ENCODE measurements around the gene CRIM1. TPM values are rescaled to one million over a fixed set of nuclear protein-coding genes. Genes with fewer than 3 reads are reported as not detected.

CRIM1 gene
- total and polyA plus RNA-seq, 2 donors (not counting 1 experiment from before 2014, with no cell fraction given) = 364 to 661 TPM

- Histone ChIP-seq H3K9ac (ENCODE audit: insufficient read depth, low read length) (no peak overlapping the region), H3K27me3 (ENCODE audit: control insufficient read depth, insufficient read depth, low read length) (no peaks in the 10 kb centered on the region), H3K27ac (ENCODE audit: insufficient read depth, low read length) (peak overlapping the region; percentile 41), H4K20me1 (ENCODE audit: control insufficient read depth, extremely low read depth, insufficient read depth, low read length) (no peaks in the 10 kb centered on the region), H3K4me3 (replicated peaks in 1 of 4; ENCODE audit: control extremely low read depth in 1 of 4, insufficient read depth in 1 of 4, low read depth in 3 of 4, low read length in 4 of 4) (no peak overlapping the region), H3K9me3 (ENCODE audit: control insufficient read depth, insufficient read depth, low read depth, low read length) (no peaks in the 10 kb centered on the region), H3K36me3 (ENCODE audit: control insufficient read depth, insufficient read depth, low read length) (peaks cover 10% of the 10 kb centered on the region), H3K79me2 (ENCODE audit: control insufficient read depth, insufficient read depth, low read length) (peaks cover 57% of the 10 kb centered on the region), H2AFZ (ENCODE audit: low read length) (no peak overlapping the region), H3K4me1 (ENCODE audit: control insufficient read depth, extremely low read depth, insufficient read depth, low read length) (peaks cover 69% of the 10 kb centered on the region), H3K4me2 (ENCODE audit: extremely low read depth, insufficient read depth, low read length) (no peak overlapping the region)
- DNase-seq (ENCODE audit: low read depth in 2 of 2) = peak; percentile 44 to 47
- TF ChIP-seq CTCF (conservative IDR thresholded peaks at IDR 0.05 in 1 of 2, IDR thresholded peaks at IDR 0.05 in 1 of 2; ENCODE audit: low read depth in 1 of 2, low read length in 2 of 2) (no peak), EZH2 (IDR thresholded peaks at IDR 0.05; ENCODE audit: low read length, missing control alignments) (no peak)
These were observed 98.1 kb downstream of the CRIM1 start for GRCh38 chr2:36453652-36454051.

GRCh38 chr2:36455011-36455410 lies 99.4 kb downstream of the CRIM1 start:
- Histone ChIP-seq H3K4me1 (ENCODE audit: control insufficient read depth, extremely low read depth, insufficient read depth, low read length) (peaks cover 71% of the 10 kb centered on the region), H3K27ac (ENCODE audit: insufficient read depth, low read length) (peak overlapping the region; percentile 41), H4K20me1 (ENCODE audit: control insufficient read depth, extremely low read depth, insufficient read depth, low read length) (no peaks in the 10 kb centered on the region), H3K36me3 (ENCODE audit: control insufficient read depth, insufficient read depth, low read length) (peaks cover 10% of the 10 kb centered on the region), H3K9me3 (ENCODE audit: control insufficient read depth, insufficient read depth, low read depth, low read length) (no peaks in the 10 kb centered on the region), H3K79me2 (ENCODE audit: control insufficient read depth, insufficient read depth, low read length) (peaks cover 61% of the 10 kb centered on the region), H3K27me3 (ENCODE audit: control insufficient read depth, insufficient read depth, low read length) (no peaks in the 10 kb centered on the region), H2AFZ (ENCODE audit: low read length) (no peak overlapping the region), H3K4me2 (ENCODE audit: extremely low read depth, insufficient read depth, low read length) (no peak overlapping the region), H3K9ac (ENCODE audit: insufficient read depth, low read length) (no peak overlapping the region), H3K4me3 (replicated peaks in 1 of 4; ENCODE audit: control extremely low read depth in 1 of 4, insufficient read depth in 1 of 4, low read depth in 3 of 4, low read length in 4 of 4) (no peak overlapping the region)
- no peak for TF ChIP-seq EZH2 (IDR thresholded peaks at IDR 0.05; ENCODE audit: low read length, missing control alignments)
- TF ChIP-seq CTCF (conservative IDR thresholded peaks at IDR 0.05 in 1 of 2, IDR thresholded peaks at IDR 0.05 in 1 of 2; ENCODE audit: low read depth in 1 of 2, low read length in 2 of 2) = no peak
- DNase-seq (ENCODE audit: low read depth in 2 of 2) = no peak

- Histone ChIP-seq H3K9me3 (ENCODE audit: control insufficient read depth, insufficient read depth, low read depth, low read length) (no peaks in the 10 kb centered on the region), H3K79me2 (ENCODE audit: control insufficient read depth, insufficient read depth, low read length) (peaks cover 66% of the 10 kb centered on the region), H2AFZ (ENCODE audit: low read length) (no peak overlapping the region), H3K4me2 (ENCODE audit: extremely low read depth, insufficient read depth, low read length) (peak overlapping the region; percentile 51), H3K9ac (ENCODE audit: insufficient read depth, low read length) (no peak overlapping the region), H4K20me1 (ENCODE audit: control insufficient read depth, extremely low read depth, insufficient read depth, low read length) (no peaks in the 10 kb centered on the region), H3K36me3 (ENCODE audit: control insufficient read depth, insufficient read depth, low read length) (peaks cover 10% of the 10 kb centered on the region), H3K27me3 (ENCODE audit: control insufficient read depth, insufficient read depth, low read length) (no peaks in the 10 kb centered on the region), H3K4me3 (replicated peaks in 1 of 4; ENCODE audit: control extremely low read depth in 1 of 4, insufficient read depth in 1 of 4, low read depth in 3 of 4, low read length in 4 of 4) (no peak overlapping the region), H3K4me1 (ENCODE audit: control insufficient read depth, extremely low read depth, insufficient read depth, low read length) (peaks cover 75% of the 10 kb centered on the region), H3K27ac (ENCODE audit: insufficient read depth, low read length) (peak overlapping the region; percentile 75)
- TF ChIP-seq EZH2 (IDR thresholded peaks at IDR 0.05; ENCODE audit: low read length, missing control alignments) = no peak
- TF ChIP-seq CTCF (conservative IDR thresholded peaks at IDR 0.05 in 1 of 2, IDR thresholded peaks at IDR 0.05 in 1 of 2; ENCODE audit: low read depth in 1 of 2, low read length in 2 of 2) = no peak
- peak in 1 of 2 donors; percentile 48 for DNase-seq (ENCODE audit: low read depth in 2 of 2)
These were observed 100.2 kb downstream of the CRIM1 start for GRCh38 chr2:36455788-36456187.

Data from fibroblast of lung (primary cell).